ENCODE results near the gene NET1.

NET1 gene

DNA sequence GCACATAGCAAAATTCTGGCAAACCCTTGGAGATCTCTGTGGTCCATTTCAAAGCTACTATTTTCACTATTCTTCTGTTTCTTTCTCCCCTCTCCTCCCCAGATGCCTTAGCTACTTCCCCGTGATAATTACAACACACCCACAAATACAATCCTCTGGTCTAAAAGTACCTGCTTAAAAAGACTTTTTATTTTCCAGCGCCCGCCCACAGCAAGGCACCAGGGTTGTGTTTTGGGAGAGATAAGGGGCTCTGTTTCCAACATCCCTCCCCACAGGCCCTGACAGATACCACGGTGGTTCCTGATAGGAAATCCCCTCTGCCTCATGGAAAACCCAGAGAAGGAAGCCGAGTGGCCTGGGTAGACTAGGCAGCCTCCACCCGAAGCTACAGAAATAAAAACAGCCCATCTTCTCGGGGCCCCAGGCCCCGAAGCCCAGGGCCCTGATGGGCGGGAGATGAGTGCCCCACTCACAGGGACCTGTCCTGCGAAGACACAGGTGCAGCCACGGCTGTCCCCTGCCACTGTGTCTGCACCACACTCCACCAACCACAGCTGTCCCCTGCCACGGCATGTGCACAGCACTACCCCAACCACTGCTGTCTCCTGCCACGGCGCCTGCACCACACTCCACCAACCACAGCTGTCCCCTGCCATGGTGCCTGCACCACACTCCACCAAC, 67.3 kb downstream of the NET1 start:
- in situ Hi-C loops (cut with HindIII; ENCODE audit: low sequenced_read_pairs), result loop anchor here (25.0 kb wide), 1 partner anchor 92 kb away; no protein-coding TSS in a partner anchor

DNA sequence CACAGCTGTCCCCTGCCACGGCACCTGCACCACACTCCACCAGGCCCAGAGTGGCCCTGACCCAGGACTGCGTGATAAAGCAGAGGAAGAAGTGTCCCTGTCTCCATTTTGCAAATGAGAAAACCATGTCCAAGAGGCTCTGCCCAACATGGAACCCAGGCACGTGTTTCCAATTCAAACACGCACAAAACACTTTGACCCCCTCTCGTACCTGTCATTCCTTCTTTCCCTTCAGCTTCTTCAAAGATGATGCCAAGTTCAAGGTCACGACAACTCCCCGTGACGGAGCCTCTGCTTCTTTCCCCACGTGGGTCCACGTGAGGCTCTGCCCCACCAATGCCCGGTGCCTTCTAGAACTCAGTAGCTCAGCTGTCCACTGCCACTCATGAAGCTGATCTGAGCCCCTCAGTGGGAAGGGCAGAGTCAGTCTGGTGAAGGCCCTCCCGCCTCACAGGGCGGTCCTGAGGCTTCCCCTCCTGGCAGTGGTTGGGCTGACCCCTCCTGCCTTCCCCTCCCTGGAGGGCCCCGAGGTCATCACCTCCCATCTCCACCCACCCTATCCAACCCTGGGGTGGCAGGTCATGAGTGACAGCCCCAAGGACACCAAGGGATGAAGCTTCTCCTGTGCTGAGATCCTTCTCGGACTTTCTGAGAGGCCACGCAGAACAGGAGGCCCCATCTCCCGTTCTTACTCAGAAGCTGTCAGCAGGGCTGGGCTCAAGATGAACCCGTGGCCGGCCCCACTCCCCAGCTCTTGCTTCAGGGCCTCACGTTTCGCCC, 68.0 kb downstream of the NET1 start:
- in situ Hi-C loops (cut with HindIII; ENCODE audit: low sequenced_read_pairs), result loop anchor here (25.0 kb wide), 1 partner anchor 93 kb away; no protein-coding TSS in a partner anchor

- in situ Hi-C loops (cut with HindIII; ENCODE audit: low sequenced_read_pairs), result loop anchor here (25.0 kb wide), 1 partner anchor 94 kb away; no protein-coding TSS in a partner anchor
These were observed 68.8 kb downstream of the NET1 start for GRCh38 chr10:5481121-5481520.

DNA sequence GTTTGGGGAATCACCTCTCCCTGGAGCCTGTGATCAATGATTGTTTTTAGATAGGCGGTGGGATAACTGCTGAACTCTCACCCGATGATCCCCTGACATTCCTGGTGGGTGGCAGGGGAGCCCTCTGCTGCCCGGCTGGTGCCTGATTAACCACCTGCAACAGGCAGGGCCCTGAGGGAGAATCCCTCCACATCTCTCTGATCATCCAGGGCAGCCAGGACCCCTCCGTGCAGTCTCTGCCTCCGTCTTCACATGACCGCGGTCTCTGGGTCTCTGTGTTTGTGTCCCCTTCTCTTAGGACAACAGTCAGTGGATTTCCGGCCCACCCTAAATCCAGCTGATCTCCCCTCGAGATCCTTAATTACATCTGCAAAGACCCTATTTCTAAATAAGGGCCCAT, 69.7 kb downstream of the NET1 start:
- in situ Hi-C loops (cut with HindIII; ENCODE audit: low sequenced_read_pairs), result loop anchor here (25.0 kb wide), 1 partner anchor 95 kb away; no protein-coding TSS in a partner anchor

- in situ Hi-C loops (cut with HindIII; ENCODE audit: low sequenced_read_pairs), result loop anchor here (25.0 kb wide), 1 partner anchor 97 kb away; no protein-coding TSS in a partner anchor
These were observed 71.8 kb downstream of the NET1 start for GRCh38 chr10:5484205-5484604.

DNA sequence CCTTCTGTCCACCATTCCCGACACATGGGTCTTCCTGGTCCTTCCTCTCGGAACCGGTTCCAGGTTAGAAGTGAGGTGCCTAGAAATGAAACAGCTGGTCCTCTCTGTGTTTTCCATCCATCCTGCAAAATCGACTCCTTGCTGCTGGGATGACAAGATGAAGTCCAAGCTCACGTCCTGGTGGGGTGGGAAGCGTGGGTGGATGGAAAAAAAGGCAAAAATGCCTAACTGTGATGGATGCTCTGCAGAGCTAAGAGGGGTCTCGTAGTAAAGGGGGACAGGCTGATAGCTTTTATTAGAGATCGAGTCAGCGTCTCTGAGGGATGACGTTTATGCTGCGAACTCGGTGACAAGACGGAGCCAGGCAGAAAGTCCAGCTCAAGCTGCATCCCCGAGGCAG, 72.9 kb downstream of the NET1 start:
- in situ Hi-C loops (cut with HindIII; ENCODE audit: low sequenced_read_pairs), result loop anchor here (25.0 kb wide), 1 partner anchor 98 kb away; no protein-coding TSS in a partner anchor

DNA sequence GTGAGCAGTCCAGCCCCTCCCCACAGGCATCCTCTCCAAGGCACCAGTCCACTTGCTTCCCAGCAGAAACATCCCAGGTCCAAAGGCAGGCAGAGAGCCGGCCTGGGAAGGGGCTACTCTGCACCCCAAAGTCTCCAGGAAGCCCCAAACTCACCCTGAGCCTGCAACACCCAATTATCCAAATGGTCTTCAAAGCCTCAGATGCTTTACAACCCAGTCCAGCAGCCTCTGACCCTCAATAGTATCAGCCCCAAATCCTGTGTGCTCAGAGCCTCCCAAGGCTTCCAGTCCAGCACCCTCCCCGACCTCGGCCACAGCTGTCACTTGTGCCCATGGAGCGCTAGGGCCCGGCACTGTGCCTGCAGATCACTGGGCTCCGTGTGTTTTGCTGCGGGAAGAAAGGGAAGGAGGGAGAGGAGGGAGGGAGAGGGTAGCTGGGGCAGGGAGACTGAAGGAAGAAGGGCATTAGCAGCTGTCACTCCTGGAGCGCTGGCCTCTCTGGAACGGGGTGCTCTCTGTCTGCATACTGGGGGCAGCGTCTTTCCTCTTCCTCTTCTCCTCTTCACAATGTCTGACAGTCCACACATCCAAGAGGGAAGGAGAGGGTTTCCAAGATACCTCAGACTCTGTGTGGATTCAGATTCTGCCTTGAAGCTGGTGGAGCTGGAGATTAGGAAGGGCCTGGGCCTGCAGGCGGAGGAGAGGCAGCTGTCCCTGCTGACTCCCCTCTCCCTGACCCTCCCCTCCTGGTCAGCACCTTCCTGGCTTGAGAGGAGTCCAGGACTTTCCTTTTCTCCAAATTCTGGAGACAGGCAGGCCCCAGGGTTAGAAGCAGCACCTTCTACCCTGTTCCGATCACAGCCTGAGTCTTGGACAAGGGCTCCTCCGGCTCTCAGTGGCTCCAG, 73.8 kb downstream of the NET1 start:
- in situ Hi-C loops (cut with HindIII; ENCODE audit: low sequenced_read_pairs), result loop anchor here (25.0 kb wide), 1 partner anchor 99 kb away; no protein-coding TSS in a partner anchor

GRCh38 chr10:5486853-5487235, 74.5 kb downstream of the NET1 start:
- in situ Hi-C loops (cut with HindIII; ENCODE audit: low sequenced_read_pairs), result loop anchor here (25.0 kb wide), 1 partner anchor 100 kb away; no protein-coding TSS in a partner anchor

DNA sequence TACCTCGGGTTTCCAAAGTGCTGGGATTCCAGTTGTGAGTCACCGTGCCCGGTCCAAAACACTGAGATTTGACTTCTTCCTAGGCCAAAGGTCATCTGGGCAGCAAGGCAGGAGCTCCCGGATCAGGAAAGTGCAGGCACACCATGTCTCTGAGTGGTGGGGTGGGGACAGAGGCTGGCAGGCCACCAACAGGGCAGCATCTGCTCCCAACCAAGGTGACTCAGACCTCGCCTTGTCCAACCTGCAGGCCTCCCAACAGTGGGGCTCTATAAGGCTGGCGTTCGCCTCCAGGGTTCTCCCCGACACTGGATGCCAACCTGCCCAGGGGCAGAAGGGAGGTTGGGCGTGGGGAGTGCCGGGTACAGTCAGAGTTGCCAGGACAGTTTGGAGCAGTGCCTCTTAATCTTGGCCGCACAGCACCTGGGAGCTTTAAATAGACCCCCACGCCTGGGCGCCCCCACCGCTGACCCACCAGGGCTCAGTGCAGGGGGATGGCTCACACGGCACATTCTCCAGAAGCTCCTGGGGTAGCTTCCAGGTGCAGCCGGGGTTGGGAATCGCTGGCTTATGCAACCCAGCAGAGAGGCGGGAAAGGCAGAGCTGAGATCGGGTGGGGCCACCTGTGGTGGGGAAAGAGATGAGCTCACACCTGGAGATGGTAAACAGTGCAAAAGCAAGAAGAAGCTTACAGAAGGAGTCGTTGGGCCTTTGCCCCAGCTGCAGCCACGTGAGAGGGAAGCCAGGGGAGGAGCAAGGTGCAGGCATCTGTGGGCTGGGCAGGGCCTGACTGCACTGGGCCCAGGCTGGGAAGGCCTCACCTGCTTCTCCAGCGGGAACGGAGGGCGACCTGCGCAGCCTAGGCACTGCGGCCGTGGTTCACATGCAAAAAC, 76.2 kb downstream of the NET1 start:
- in situ Hi-C loops (cut with HindIII; ENCODE audit: low sequenced_read_pairs), result loop anchor here (25.0 kb wide), 1 partner anchor 101 kb away; no protein-coding TSS in a partner anchor

- in situ Hi-C loops (cut with HindIII; ENCODE audit: low sequenced_read_pairs), result loop anchor here (25.0 kb wide), 1 partner anchor 103 kb away; no protein-coding TSS in a partner anchor
These were observed 77.7 kb downstream of the NET1 start for GRCh38 chr10:5490032-5490431.

- in situ Hi-C loops (cut with HindIII; ENCODE audit: low sequenced_read_pairs), result loop anchor here (25.0 kb wide), 1 partner anchor 104 kb away; no protein-coding TSS in a partner anchor
These were observed 78.5 kb downstream of the NET1 start for GRCh38 chr10:5490698-5491464.

- in situ Hi-C loops (cut with HindIII; ENCODE audit: low sequenced_read_pairs), result loop anchor here (25.0 kb wide), 1 partner anchor 104 kb away; no protein-coding TSS in a partner anchor
These were observed 79.1 kb downstream of the NET1 start for GRCh38 chr10:5491477-5491876.

- in situ Hi-C loops (cut with HindIII; ENCODE audit: low sequenced_read_pairs), result loop anchor here (25.0 kb wide), 1 partner anchor 105 kb away; no protein-coding TSS in a partner anchor
These were observed 80.0 kb downstream of the NET1 start for GRCh38 chr10:5492322-5492855.

GRCh38 chr10:5492929-5493576, 80.7 kb downstream of the NET1 start:
- in situ Hi-C loops (cut with HindIII; ENCODE audit: low sequenced_read_pairs), result loop anchor here (25.0 kb wide), 1 partner anchor 106 kb away; no protein-coding TSS in a partner anchor

DNA sequence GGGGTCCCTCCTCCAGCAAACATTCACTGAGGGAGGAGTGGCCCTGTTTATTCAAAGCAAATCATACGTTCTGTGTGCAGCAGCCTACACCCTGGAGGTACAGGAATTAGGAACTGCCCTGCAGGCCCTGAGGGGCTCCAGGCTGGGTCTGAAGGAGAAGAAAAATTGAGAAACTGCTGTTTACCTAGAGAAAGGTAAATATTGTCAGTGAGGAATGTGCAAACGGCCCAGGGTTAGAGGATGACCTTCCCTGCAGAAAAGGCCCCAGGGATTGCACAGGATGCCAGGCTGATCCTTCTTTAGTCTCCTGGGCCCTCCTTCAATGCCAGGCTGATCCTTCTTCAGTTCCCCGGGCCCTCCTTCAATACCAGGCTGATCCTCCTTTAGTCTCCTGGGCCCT, 81.3 kb downstream of the NET1 start:
- in situ Hi-C loops (cut with HindIII; ENCODE audit: low sequenced_read_pairs), result loop anchor here (25.0 kb wide), 1 partner anchor 106 kb away; no protein-coding TSS in a partner anchor

GRCh38 chr10:5494611-5495010, 82.3 kb downstream of the NET1 start:
- in situ Hi-C loops (cut with HindIII; ENCODE audit: low sequenced_read_pairs), result loop anchor here (25.0 kb wide), 1 partner anchor 107 kb away; no protein-coding TSS in a partner anchor

All from endothelial cell of hepatic sinusoid (primary cell).